Activated naive CD8-positive, alpha-beta T cell treated with anti-CD3 and anti-CD28 coated beads, Interleukin-2, amount 50 U/mL, for 24 hours (primary cell): ENCODE data around the gene CYB5B.

ENCODE experiments used
- ATAC-seq: fragments of 150-1000 bp; cut with Tn5 transposase; one replicate; pipeline ENCODE4 v1.10.0; 2021
- DNase-seq: peaks from one replicate; pipeline ENCODE4 v3.0.0; 2021
- H3K27ac Mint-ChIP-seq: one replicate; pipeline ENCODE4 v1.8.0; 2021; ENCODE audit warnings: mild to moderate bottlenecking, mixed read lengths
- H3K27me3 Mint-ChIP-seq: one replicate; pipeline ENCODE4 v1.8.0; 2021; ENCODE audit warnings: mixed read lengths
- H3K36me3 Mint-ChIP-seq: one replicate; pipeline ENCODE4 v1.8.0; 2021; ENCODE audit warnings: low read depth, mixed read lengths
- H3K4me1 Mint-ChIP-seq: one replicate; pipeline ENCODE4 v1.8.0; 2021; ENCODE audit warnings: mixed read lengths
- H3K4me3 Mint-ChIP-seq: one replicate; pipeline ENCODE4 v1.8.0; 2021; ENCODE audit warnings: mild to moderate bottlenecking, moderate library complexity, mixed read lengths
- H3K9me3 Mint-ChIP-seq: one replicate; pipeline ENCODE4 v1.8.0; 2021; ENCODE audit warnings: mixed read lengths

Gene CYB5B

DNA sequence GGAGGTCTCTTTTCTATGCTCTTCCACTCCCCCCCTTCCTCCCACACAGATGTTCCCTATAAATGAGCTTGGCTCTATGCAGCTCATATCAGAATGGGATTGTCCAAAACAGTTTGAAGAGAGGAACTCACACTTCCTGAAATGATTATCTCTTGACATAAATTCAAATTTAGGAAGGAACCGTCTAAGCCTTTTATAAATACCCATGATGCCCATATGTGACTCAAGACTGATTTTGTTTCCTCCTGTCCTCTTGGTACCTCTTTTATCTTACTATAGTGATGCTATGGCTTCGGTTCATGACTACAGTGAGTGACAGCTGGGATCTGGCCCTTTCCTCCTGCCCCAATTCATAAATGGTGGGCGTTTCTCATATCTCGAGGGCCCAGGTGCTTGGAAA is 22.0 kb upstream of the CYB5B start:
- Mint-ChIP-seq H3K9me3 (no peaks in the 10 kb centered on the region), H3K4me1 (peaks cover 26% of the 10 kb centered on the region), H3K4me3 (no peak overlapping the region), H3K27ac (no peak overlapping the region), H3K27me3 (peaks cover 2% of the 10 kb centered on the region), H3K36me3 (no peaks in the 10 kb centered on the region)
- DNase-seq = no peak
- ATAC-seq = no peak

DNA sequence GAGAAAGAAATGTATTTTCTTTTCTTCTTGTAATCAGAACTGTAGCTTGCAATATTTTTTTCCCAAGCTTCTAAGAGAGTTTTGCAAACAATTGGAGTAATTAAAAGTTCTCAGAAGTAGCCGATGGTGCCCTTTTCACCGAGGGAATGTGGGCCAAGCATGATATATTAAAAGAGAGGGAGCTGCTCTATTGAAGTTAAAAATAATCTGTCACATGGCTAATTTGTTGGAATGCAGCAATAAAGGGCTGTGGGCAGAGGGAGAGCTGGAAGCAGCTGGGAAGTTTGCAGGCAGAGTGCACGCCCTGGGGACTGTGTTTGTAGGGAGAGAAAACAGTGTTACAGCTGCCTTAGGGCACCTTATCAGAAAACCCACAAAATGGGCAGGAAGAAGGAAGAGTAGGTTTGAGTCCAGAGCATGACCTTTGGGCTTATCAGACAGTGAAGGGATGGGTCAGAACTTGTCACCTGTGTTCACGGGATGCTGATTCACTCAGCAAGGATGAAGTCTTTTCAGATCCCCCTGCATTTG is 20.1 kb upstream of the CYB5B start:
- H3K9me3 Mint-ChIP-seq = no peaks in the 10 kb centered on the region
- no peak for ATAC-seq

DNA sequence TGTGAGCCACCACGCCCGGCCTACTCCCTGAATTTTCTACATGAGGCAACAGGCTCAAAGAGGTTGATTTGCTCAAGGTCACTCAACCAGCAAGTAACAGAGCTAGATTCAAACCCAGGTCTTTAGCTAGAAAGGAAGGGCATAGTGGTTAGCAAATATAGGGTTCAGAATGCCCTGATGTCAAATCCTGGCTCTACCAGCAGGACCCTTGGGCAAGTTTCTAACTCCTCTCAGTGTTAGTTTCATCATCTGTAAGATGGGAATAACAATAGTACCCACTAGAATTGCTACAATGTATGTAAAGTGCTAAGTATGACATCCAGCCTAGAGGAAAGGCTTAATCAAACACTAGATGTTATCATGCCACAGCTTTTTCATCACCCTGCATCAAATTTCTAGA is 19.1 kb upstream of the CYB5B start:
- Mint-ChIP-seq H3K27me3 (no peaks in the 10 kb centered on the region), H3K27ac (no peak overlapping the region), H3K9me3 (no peaks in the 10 kb centered on the region), H3K4me1 (peaks cover 11% of the 10 kb centered on the region), H3K4me3 (no peak overlapping the region), H3K36me3 (no peaks in the 10 kb centered on the region)
- no peak for ATAC-seq
- no peak for DNase-seq

More for the DNA sequence above, 20.1 kb upstream of the CYB5B start:
- Mint-ChIP-seq H3K27me3 (no peaks in the 10 kb centered on the region), H3K4me1 (peaks cover 15% of the 10 kb centered on the region), H3K4me3 (no peak overlapping the region), H3K36me3 (no peaks in the 10 kb centered on the region), H3K27ac (no peak overlapping the region)
- DNase-seq = no peak

DNA sequence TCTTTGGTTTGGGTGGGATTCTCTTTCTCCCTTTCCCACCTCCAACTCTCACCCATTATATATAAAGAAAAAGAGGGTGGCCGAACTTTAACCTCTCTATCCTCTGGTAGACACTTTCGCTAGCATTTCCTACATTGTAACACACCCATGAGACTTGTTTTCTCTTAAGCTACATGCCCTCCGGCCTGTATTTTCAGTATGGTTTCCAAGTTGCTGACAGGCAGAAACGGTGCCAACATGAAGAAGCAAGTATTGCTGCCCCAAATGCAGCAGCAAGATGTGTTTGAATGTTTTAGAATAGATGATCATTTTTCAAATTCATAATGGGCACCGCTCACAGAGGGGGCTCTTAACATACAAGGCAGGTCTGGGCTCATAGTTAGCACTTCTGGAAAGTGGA is 18.7 kb upstream of the CYB5B start:
- Mint-ChIP-seq H3K4me3 (no peak overlapping the region), H3K9me3 (no peaks in the 10 kb centered on the region), H3K27ac (no peak overlapping the region), H3K4me1 (peaks cover 15% of the 10 kb centered on the region), H3K27me3 (no peaks in the 10 kb centered on the region), H3K36me3 (no peaks in the 10 kb centered on the region)
- DNase-seq (no peak), ATAC-seq (no peak)

DNA sequence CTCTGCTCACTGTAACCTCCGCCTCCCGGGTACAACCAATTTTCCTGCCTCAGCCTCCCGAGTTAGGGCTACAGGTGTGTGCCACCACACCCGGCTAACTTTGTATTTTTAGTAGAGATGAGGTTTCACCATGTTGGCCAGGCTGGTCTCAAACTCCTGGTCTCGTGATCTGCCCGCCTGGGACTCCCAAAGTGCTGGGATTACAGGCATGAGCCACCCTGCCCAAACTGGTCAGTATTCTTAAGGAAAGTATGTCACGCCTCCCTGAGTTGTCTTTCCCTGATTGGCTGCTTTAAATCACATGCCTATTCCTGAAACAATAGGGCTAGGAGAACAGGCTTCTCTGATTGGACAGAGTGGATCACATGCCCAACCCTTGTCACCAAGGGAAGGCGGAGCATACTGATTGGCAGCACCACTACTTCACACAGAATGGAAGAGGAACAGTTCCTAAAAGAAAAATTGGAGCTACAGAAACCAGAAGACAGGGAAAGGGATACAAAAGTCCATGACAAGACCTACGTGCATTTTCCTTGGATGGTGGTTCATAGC is 17.6 kb upstream of the CYB5B start:
- Mint-ChIP-seq H3K27ac (no peak overlapping the region), H3K27me3 (no peaks in the 10 kb centered on the region), H3K36me3 (no peaks in the 10 kb centered on the region), H3K4me3 (no peak overlapping the region), H3K4me1 (peaks cover 26% of the 10 kb centered on the region), H3K9me3 (no peaks in the 10 kb centered on the region)
- ATAC-seq = no peak
- DNase-seq = no peak

DNA sequence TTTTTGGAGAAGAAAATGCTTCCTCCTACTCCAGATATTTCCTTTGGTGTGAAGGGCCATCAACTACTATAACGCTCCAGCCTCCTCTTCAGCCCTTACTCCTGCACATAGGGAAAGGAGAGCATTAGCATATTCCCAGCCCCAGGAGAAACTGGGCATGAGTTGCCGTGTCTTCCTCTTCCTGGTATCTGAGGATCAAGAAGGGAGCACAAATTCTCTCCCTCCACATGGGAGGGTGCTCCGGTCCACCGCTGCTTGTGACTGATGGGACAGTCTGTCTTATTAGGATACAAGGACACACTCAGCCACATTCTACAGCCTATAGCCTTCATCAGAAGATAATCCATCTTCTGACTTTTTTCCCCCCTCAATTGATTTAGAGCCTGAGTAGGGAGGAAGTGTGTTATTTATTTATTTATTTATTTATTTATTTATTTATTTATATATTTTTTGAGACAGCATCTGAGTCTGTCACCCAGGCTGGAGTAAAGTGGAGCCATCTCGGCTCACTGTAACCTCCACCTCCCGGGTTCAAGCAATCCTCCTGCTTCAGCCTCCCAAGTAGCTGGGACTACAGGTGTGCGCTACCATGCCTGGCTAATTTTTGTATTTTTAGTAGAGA is 16.6 kb upstream of the CYB5B start:
- no peak overlapping the region for H3K4me3 Mint-ChIP-seq

DNA sequence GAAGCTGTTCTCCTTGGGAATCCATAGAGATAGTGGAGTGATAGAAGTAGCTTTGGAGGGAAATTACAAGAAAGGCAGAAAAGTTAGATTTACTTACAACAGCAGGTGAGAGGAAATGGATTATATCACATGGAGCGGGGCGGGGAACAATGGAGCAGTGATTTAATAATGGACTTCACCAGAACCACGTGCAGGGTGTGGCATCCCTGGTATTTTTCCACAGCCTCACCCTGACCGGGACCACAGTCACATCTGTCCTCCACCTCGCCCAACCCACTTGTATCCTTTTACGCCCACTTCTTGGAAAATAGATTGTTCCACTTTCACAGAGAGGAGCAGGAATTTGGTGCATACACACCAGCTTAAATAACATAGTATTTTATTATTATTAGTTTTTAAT is 15.9 kb upstream of the CYB5B start:
- Mint-ChIP-seq H3K27ac (no peak overlapping the region), H3K4me3 (no peak overlapping the region), H3K27me3 (no peaks in the 10 kb centered on the region), H3K4me1 (peaks cover 18% of the 10 kb centered on the region), H3K9me3 (no peaks in the 10 kb centered on the region), H3K36me3 (no peaks in the 10 kb centered on the region)
- no peak for ATAC-seq
- no peak for DNase-seq

More for the DNA sequence above, 16.6 kb upstream of the CYB5B start:
- DNase-seq = no peak
- ATAC-seq = no peak
- peaks cover 19% of the 10 kb centered on the region for H3K4me1 Mint-ChIP-seq
- H3K9me3 Mint-ChIP-seq = no peaks in the 10 kb centered on the region
- no peaks in the 10 kb centered on the region for H3K36me3 Mint-ChIP-seq
- no peak overlapping the region for H3K27ac Mint-ChIP-seq
- no peaks in the 10 kb centered on the region for H3K27me3 Mint-ChIP-seq

DNA sequence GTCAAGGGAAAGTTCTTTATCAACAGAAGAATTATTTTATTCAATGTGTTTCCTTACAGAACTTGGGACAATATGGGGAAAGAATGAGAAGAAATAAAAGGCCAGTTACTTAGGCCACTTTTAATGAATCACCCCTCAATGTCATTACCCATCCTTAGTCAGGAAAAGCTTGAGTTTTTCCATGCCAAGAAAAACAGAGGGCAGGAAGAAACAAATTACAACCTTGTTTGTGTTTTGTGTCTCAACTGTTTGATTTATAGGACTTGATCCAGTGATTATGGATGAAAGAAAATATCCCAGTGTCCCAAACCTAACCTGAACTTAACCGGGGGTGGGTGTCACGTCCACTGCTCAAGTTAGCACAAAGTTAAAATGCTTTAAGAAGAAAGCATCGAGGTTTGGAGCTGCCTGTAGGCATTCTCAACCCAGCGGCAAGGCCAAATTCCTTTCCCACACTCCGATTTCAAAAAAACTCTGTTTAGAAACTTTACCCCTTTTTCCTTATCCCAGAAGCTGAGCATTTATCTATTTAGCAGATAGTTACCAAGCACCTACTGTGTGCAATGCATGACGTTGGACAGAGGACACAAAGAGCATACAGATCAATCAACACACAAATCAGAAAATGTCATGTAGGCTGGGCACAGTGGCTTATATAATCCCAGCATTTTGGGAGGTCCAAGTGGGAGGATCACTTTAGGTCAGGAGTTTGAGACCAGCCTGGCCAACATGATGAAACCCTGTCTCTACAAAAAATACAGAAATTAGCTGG is 14.0 kb upstream of the CYB5B start:
- H3K4me1 Mint-ChIP-seq = peaks cover 18% of the 10 kb centered on the region
- H3K27ac Mint-ChIP-seq = no peak overlapping the region
- H3K4me3 Mint-ChIP-seq = no peak overlapping the region
- no peak for ATAC-seq
- H3K27me3 Mint-ChIP-seq = no peaks in the 10 kb centered on the region
- DNase-seq = no peak
- H3K9me3 Mint-ChIP-seq = no peaks in the 10 kb centered on the region
- H3K36me3 Mint-ChIP-seq = no peaks in the 10 kb centered on the region

DNA sequence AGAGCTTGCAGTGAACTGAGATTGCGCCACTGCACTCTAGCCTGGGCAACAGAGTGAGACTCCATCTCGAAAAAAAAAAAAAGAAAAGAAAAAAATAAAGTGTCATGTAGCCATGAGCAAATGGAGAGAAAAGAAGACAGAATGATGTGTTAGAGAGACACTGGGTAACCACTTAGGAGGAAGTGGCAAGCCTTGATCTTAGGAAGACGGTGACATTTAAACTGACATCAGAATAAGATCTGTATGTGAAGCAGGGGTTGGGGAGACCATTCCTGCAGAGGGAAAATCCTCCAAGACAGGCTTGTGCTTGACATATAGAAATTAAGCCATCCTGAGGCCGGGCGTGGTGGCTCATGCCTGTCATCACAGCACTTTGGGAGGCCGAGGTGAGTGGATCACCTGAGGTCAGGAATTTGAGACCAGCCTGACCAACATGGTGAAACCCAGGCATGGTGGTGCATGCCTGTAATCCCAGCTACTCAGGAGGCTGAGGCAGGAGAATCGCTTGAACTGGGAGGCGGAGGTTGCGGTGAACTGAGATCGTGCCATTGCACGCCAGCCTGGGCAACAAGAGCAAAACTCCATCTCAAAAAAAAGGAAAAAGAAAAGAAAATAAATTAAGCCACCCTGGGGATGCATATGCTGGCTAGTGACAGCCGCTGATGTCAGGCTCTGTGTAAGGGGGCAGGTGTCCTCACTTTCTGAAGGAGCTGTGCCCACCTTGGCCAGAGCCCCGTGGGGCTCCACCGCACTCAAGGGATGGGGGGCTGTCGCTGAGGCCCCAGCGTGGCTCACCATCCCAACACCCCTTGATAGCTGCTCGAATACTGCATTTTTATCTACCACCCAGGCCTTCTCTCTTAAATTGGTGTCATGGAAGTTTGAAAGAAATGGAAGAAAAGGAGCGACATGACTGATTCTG is 13.1 kb upstream of the CYB5B start:
- DNase-seq (no peak), ATAC-seq (peak; percentile 70)
- Mint-ChIP-seq H3K27me3 (no peaks in the 10 kb centered on the region), H3K27ac (peak overlapping the region; percentile 68), H3K9me3 (no peaks in the 10 kb centered on the region), H3K36me3 (no peaks in the 10 kb centered on the region), H3K4me1 (peaks cover 18% of the 10 kb centered on the region), H3K4me3 (no peak overlapping the region)

DNA sequence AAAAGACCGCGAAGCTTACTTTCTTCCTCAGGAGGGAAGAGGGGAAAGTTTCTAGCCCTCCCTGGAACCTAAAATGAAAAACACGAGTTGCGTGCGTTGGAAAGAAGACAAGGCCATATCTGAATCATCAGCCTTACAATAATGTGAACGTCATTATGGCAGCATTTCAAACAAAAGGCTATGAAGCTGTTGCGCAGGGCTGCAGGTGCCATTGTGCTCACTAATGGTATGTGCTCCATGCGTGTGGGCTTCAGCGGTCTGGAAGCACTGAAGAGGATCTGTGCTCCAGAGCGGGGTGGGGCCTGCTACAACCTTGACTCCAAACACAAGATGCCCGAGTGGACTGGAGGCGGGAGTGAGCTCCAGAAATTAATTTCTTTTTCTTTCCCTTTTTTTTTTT is 12.1 kb upstream of the CYB5B start:
- Mint-ChIP-seq H3K36me3 (no peaks in the 10 kb centered on the region), H3K27me3 (no peaks in the 10 kb centered on the region), H3K4me1 (peaks cover 18% of the 10 kb centered on the region), H3K9me3 (no peaks in the 10 kb centered on the region), H3K27ac (no peak overlapping the region), H3K4me3 (no peak overlapping the region)
- ATAC-seq (no peak), DNase-seq (no peak)

DNA sequence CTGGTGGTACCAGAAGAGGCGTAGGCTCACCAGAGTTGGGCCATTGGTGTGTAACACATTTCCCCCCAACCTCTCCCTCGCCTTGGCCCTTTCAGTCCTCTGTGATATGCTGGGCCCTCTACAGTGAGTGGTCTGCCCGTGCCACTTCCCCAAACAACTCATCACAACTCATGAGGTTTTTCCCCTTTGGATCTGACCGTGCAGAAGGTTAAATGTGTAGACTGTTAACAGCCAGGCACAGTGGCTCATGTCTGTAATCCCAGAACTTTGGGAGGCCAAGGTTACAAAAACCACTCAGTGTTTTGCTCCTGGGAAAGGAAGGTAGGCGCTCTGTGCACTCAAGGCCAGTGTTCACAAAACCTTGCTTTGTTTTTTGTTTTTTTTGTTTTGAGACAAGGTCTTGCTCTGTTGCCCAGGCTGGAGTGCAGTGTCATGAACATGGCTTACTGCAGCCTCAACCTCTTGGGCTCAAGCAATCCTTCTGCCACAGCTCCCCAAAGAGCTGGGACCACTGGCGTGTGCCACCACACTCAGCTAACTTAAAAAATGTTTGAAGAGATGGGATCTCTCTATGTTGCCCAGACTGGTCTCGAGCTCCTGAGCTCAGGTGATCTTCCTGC is 11.3 kb upstream of the CYB5B start:
- DNase-seq (no peak), ATAC-seq (no peak)
- Mint-ChIP-seq H3K4me1 (peaks cover 18% of the 10 kb centered on the region), H3K27me3 (no peaks in the 10 kb centered on the region), H3K9me3 (no peaks in the 10 kb centered on the region), H3K27ac (no peak overlapping the region), H3K4me3 (no peak overlapping the region), H3K36me3 (no peaks in the 10 kb centered on the region)

DNA sequence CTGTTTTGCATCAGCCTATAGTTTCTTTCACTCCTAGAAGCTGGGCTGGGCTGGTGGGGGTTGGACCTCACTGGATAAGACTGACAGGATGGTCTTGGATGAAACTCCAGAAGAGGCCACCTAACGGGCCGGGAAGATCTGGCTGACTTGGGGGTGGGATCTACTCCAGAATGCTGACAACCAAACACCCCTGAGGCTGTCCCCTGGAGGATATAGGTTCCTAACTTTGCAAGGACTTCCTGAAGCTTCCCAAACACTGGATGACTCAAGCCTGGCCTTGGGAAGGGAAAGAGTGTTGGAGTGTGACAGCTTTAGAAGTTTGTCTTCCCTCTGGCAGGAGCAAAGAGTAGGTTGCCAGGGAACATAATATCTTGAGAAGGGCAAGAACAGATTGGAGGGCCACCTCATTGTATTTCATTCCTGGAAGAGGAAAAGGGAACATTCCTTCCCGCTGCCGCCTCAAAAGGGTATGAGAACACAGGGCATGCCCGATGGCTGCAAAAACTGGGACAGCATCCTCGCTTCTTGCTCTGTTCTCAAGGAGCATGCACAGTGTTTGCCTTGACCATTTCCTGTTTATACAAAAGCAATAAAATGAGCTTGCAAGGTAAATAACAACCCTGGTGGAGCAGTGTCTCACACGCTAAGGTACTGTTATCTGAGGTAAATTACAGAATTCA is 6.8 kb upstream of the CYB5B start:
- H3K4me1 Mint-ChIP-seq = peaks cover 2% of the 10 kb centered on the region
- H3K4me3 Mint-ChIP-seq = no peak overlapping the region
- H3K27ac Mint-ChIP-seq = no peak overlapping the region
- ATAC-seq (no peak), DNase-seq (no peak)
- H3K36me3 Mint-ChIP-seq = no peaks in the 10 kb centered on the region
- no peaks in the 10 kb centered on the region for H3K9me3 Mint-ChIP-seq
- H3K27me3 Mint-ChIP-seq = no peaks in the 10 kb centered on the region

DNA sequence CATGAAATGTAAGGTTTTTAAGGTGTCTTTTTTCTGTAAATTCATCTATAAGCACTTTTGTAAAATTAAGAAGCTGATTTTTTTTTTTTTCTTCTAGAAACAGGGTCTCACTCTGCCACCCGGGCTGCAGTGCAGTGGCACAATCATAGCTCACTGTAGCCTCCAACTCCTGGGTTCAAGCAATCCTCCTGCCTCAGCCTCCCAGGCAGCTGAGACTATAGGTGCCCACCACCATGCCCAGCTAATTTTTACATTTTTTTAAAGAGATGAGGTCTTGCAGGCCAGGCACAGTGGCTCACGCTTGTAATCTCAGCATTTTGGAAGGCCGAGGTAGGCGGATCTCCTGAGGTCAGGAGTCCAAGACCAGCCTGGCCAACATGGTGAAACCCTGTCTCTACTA is 4.5 kb upstream of the CYB5B start:
- no peaks in the 10 kb centered on the region for H3K9me3 Mint-ChIP-seq
- no peak for DNase-seq
- peaks cover 18% of the 10 kb centered on the region for H3K4me1 Mint-ChIP-seq
- H3K27me3 Mint-ChIP-seq = peaks cover 2% of the 10 kb centered on the region
- no peak overlapping the region for H3K4me3 Mint-ChIP-seq
- no peak overlapping the region for H3K27ac Mint-ChIP-seq
- H3K36me3 Mint-ChIP-seq = peaks cover 6% of the 10 kb centered on the region
- ATAC-seq = no peak

DNA sequence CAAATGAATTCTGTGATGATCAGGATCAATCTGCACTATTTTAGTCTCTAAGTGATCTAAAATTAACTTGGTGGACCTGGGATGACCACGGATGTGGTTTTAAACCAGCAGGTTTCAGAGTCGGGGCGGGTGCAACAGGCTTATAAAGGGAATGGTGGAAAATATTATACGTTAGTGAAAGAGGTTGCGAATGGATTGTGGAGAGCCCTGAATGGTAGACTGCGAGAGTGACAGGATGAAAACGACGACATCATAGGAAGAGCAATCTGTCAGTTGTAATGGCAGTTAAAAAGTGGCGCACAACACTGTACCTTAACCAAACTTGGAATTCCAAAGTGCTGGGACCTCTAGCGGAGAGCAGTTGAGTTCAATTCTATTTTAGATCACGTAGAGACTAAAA is 1.2 kb upstream of the CYB5B start:
- DNase-seq (no peak), ATAC-seq (no peak)
- peaks cover 41% of the 10 kb centered on the region for H3K4me1 Mint-ChIP-seq
- no peaks in the 10 kb centered on the region for H3K9me3 Mint-ChIP-seq
- H3K27ac Mint-ChIP-seq = peak overlapping the region; percentile 74
- H3K27me3 Mint-ChIP-seq = peaks cover 2% of the 10 kb centered on the region
- peaks cover 22% of the 10 kb centered on the region for H3K36me3 Mint-ChIP-seq
- H3K4me3 Mint-ChIP-seq = peak overlapping the region; percentile 63
